Mucosa of descending colon (tissue), 3 donors: ENCODE measurements around the gene CD14. TPM values are rescaled to one million over a fixed set of nuclear protein-coding genes. Genes with fewer than 3 reads are reported as not detected.
"Not testable (repeated sequence)": the region's sequence is repeated elsewhere in the genome, so short reads cannot be mapped to it uniquely, and the experiment has no call there.

Source experiments
- ATAC-seq: fragments of 200-7000 bp; cut with Tn5 transposase; one replicate; pipeline ENCODE4 v1.9.1; 2020; ENCODE audit warnings: mild to moderate bottlenecking, moderate library complexity
- DNase-seq, 3 donors: peaks; one replicate each; pipeline ENCODE4 v3.0.0-alpha.2; 2020
- H3K36me3 ChIP-seq: fragments of 200-600 bp; one replicate; pipeline ENCODE4 v1.8.0; 2021; ENCODE audit warnings: low read depth, mild to moderate bottlenecking
- H3K4me1 ChIP-seq: fragments of 200-600 bp; one replicate; pipeline ENCODE4 v1.8.0; 2021; ENCODE audit warnings: low read depth, mild to moderate bottlenecking
- H3K4me3 ChIP-seq: fragments of 200-600 bp; one replicate; pipeline ENCODE4 v1.8.0; 2021; ENCODE audit warnings: mild to moderate bottlenecking
- H3K9me3 ChIP-seq: fragments of 200-600 bp; one replicate; pipeline ENCODE4 v1.8.0; 2021; ENCODE audit warnings: mild to moderate bottlenecking
- CTCF ChIP-seq: fragments of 200-600 bp; IDR thresholded peaks from one replicate; pipeline ENCODE4 v1.8.0; 2022; ENCODE audit warnings: antibody characterized with exemption, mild to moderate bottlenecking
- intact Hi-C, 2 donors: fragments of 100-400 bp; cut with DNase I in 1 of 2; cut with micrococcal nuclease in 1 of 2; formaldehyde crosslinking; loops; one replicate each; pipeline versions ENCODE4 v1.11.0 to v1.11.1; 2022; cut with DNase I, micrococcal nuclease
- total RNA-seq, 3 donors: library from RNA; stranded (reverse); fragmentation: NEBNext Ultra II Directional in 2 of 3; extraction: Animal tissue kit (Norgen Biotek cat#: 25700) in 2 of 3; gene quantifications; one replicate each; pipeline versions ENCODE4 v1.2.1 to v1.2.4, GENCODE V29; 2021 to 2023
- donor health status: DM: no; HTN: no; CAD: no; lungs with moderate emphysema.
- donor health status: DM: no; HTN: no; CAD: no.
- donor health status: DM: no; HTN: yes; CAD: no.

Gene CD14
- total RNA-seq, 3 donors from 2014 or later = 35.8 to 92.8 (median 90.9) TPM

- peak; percentile 62 for TF ChIP-seq CTCF
- peak; percentile 99 for ATAC-seq
- H3K36me3 ChIP-seq = no peaks in the 10 kb centered on the region
- H3K4me1 ChIP-seq = peaks cover 12% of the 10 kb centered on the region
- peak; percentile 99 for DNase-seq
- H3K9me3 ChIP-seq = no peaks in the 10 kb centered on the region
- intact Hi-C loops = loop anchor here (10.0 kb wide), 2 partner anchors 75 to 95 kb away; partner anchors contain the start of genes APBB3 (in 1 of the 2), EIF4EBP3 (in 1 of the 2) and SLC35A4 (in 1 of the 2)
- H3K4me3 ChIP-seq = peak within 1 kb of the TSS; percentile 59
These were observed 6.4 kb upstream of the CD14 start, which contains the start of gene TMCO6 for GRCh38 chr5:140639148-140639981. TSS of gene TMCO6 (plus strand) at chr5:140639451. CDS start at chr5:140639528, 77 bp downstream.

GRCh38 chr5:140638898-140639147, 5.8 kb upstream of the CD14 start:
- intact Hi-C loops = loop anchor here (10.0 kb wide), 2 partner anchors 74 to 94 kb away; partner anchors contain the start of genes APBB3 (in 1 of the 2), EIF4EBP3 (in 1 of the 2) and SLC35A4 (in 1 of the 2)
- H3K36me3 ChIP-seq, ATAC-seq, DNase-seq, H3K9me3 ChIP-seq: not testable (repeated sequence)
- peaks cover 12% of the 10 kb centered on the region for H3K4me1 ChIP-seq
- peak overlapping the region; percentile 59 for H3K4me3 ChIP-seq

- no peak for TF ChIP-seq CTCF
- H3K4me1 ChIP-seq = peaks cover 16% of the 10 kb centered on the region
- DNase-seq (no peak), ATAC-seq (no peak)
- intact Hi-C loops = loop anchor here (10.0 kb wide), 2 partner anchors 73 to 93 kb away; partner anchors contain the start of genes APBB3 (in 1 of the 2), EIF4EBP3 (in 1 of the 2) and SLC35A4 (in 1 of the 2)
- no peaks in the 10 kb centered on the region for H3K9me3 ChIP-seq
- no peaks in the 10 kb centered on the region for H3K36me3 ChIP-seq
- no peak overlapping the region for H3K4me3 ChIP-seq
These were observed 4.6 kb upstream of the CD14 start for GRCh38 chr5:140637371-140638100.

GRCh38 chr5:140635291-140636257, 2.6 kb upstream of the CD14 start:
- ATAC-seq = no peak
- Histone ChIP-seq H3K4me3 (no peak overlapping the region), H3K4me1 (peaks cover 23% of the 10 kb centered on the region), H3K36me3 (no peaks in the 10 kb centered on the region), H3K9me3 (no peaks in the 10 kb centered on the region)
- peak; percentile 2 for TF ChIP-seq CTCF
- no peak for DNase-seq
- intact Hi-C loops = loop anchor here (10.0 kb wide), 2 partner anchors 71 to 91 kb away; partner anchors contain the start of genes APBB3 (in 1 of the 2), EIF4EBP3 (in 1 of the 2) and SLC35A4 (in 1 of the 2)

GRCh38 chr5:140634103-140634502, 1.1 kb upstream of the CD14 start:
- no peak overlapping the region for H3K4me3 ChIP-seq
- peaks cover 17% of the 10 kb centered on the region for H3K4me1 ChIP-seq
- ATAC-seq (no peak), DNase-seq (no peak)
- intact Hi-C loops = loop anchor here (5.0 to 10.0 kb wide), 3 partner anchors 57 to 89 kb away; partner anchors contain the start of genes APBB3 (in 1 of the 2), EIF4EBP3 (in 1 of the 2) and SLC35A4 (in 1 of the 2)
- no peaks in the 10 kb centered on the region for H3K9me3 ChIP-seq
- no peak for TF ChIP-seq CTCF
- H3K36me3 ChIP-seq = no peaks in the 10 kb centered on the region
